Measurements from ENCODE around the gene LY86.
"Not testable (repeated sequence)": the region's sequence is repeated elsewhere in the genome, so short reads cannot be mapped to it uniquely, and the experiment has no call there.

The LY86 gene

GRCh38 chr6:6654599-6655575, 66.4 kb downstream of the LY86 start:
- DNase-seq: peak; percentile 79

GRCh38 chr6:6655805-6656251, 67.3 kb downstream of the LY86 start:
- DNase-seq: peak; percentile 74

GRCh38 chr6:6656287-6656686, 67.8 kb downstream of the LY86 start:
- DNase-seq: peak; percentile 66

DNA sequence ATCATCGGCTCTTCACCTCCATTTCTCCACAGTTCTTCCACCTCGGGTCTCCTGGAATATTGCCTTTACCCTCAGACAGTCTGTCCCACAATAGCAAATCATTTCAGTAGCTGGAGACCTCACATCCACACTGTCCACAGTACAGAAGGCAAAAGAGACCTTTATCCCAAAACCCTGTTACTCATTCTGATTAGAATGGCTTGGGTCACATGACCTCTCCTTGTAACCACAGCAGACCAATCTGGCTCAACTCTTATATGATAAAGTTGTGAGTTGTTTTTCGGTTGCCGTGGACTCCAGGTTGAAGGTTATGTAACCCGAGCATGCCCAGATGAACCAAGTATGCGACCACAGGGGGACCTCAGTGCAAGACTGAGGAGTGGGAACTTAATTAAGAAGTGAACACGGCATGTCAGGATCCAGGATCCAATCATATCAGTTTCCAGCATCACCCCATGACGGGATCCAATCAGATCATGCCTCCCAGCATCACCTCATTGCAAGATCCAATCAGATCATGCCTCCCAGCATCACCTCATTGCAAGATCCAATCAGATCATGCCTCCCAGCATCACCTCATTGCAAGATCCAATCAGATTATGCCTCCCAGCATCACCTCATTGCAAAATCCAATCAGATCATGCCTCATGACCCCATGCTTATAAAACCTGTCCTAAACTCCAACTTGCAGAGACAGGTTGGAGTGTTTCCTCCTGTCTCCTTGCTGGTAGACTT, 68.7 kb downstream of the LY86 start:
- DNase-seq: peak; percentile 31

DNA sequence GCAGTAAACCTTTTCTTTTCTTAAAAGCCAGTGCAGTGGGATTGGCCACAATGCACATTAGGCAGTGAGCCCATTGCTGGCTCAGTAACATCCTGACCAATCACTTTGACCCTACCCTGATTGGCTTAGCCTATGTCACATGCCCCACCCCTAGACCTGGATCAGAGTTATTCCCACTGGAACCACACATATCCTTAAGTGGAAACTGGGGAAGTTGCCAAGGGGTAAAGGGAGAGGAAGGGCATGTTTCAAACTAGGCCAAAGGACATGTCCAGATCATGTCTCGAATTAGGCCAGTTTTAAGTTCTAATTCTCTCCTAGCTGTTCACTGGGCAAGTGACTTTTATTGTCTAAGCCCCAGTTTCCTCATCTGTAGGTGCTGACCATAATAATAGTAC, 69.3 kb downstream of the LY86 start:
- DNase-seq: no peak

- no peak for DNase-seq
Measured at GRCh38 chr6:6659600-6660327, 71.2 kb downstream of the LY86 start.

GRCh38 chr6:6660339-6661045, 72.0 kb downstream of the LY86 start:
- no peak for DNase-seq

DNA sequence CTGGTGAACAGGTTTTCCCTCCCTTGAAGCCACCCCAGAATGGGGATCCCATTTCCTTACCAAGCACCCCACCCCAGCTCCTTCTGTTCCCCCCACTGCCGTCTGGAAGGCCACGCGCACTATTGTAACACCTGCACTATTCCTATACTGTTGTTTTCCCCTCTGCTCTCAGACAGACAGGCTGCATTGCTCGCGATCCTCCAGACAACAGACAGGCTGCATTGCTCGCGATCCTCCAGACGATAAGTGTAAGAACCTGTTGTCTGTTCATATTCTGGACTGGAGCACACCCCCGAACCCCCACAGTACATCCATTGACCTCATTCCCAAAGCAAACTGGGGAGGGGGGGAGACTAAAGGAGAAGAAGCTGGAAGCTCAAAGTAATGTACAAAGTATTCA, 72.7 kb downstream of the LY86 start:
- no peak for DNase-seq

GRCh38 chr6:6661684-6662083, 73.2 kb downstream of the LY86 start:
- no peak for DNase-seq

DNA sequence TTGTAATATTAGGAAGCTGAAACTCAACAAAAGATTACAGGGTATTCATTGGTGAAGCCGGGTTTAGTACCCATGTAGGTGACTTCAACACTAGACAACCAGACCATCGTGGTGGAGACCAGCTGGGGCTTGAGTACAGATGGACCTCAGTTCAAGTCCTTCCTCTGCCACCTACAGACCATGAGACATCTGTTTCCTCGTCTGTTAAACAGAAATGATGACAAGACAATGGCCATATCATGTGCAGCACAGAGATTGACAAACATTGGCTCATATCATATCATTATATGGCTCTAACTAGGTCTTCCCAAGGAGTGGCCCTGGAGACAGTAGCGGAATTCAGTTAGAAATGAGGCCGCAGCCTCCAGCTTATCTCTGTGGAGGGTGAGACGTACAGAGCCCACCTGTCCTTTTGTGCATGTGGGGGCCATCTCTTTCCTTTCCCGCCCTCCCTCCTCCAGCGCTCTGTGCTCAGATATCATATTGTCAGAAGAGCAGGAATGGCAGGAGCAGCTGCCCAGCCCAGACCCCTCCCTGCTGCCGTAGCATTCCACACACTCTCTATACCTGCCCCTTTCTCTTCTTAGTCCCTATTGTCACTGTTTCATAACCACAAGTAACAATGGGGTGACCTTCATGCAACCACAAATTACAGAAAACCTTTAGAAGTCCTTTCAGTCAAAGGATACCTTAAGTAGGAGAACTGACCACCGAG, 75.1 kb downstream of the LY86 start:
- DNase-seq: no peak

GRCh38 chr6:6665555-6666243, 77.2 kb downstream of the LY86 start:
- no peak for DNase-seq

DNA sequence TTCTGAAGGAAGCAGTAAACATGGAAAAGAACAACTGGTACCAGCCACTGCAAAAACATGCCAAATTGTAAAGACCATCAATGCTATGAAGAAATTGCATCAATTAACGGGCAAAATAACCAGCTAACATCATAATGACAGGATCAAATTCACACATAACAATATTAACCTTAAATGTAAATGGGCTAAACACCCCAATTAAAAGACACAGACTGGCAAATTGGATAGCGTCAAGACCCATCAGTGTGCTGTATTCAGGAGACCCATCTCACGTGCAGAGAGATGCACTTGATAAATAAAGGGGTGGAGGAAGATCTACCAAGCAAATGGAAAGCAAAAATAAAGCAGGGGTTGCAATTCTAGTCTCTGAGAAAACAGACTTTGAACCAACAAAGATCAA, 81.6 kb downstream of the LY86 start:
- not testable (repeated sequence) for DNase-seq

DNA sequence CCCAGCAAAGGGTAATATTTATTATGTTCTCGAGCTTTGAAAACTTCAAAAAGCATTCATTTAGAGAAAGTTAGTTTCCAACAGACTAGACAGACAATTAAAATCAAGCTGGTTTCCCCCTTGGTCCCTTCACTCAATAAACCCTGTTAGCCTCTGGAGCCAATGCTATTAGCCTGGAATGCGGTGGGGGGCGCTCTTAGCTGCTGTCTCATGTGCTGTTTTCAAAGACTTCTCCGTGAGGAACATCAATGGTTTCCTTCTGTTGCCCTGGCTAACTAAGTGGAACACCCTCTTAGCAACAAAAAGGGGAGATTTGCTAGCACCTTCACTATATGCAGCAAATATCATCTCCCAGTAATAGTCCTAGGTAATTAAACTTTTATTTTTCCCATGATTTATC, 86.4 kb downstream of the LY86 start:
- DNase-seq: no peak

DNA sequence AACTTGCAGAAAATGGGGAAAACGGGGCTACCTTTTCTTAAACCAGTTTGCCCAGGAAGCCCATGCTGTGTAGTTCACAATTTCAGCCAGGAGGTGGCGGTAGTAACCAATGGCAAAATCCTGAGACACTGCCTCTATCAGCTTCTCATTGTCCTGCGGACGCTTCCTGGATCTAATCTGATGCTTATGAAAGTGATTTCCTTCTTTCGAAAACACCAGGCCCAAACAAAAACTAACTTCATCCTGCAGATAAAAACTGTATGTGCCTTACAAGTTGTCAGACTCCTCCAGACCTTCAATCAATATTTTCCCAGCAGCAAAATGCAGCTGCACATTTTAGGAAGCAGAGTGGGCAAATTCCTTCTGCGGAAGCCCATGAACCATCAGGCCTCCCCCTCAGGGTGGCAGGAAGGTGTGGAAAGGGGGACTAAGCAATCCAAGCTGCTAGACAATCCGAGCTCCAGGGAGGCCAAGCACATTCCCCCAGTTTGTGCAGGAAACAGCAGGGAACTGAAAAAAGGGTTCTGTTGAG, 88.5 kb downstream of the LY86 start:
- peak; percentile 89 for DNase-seq

DNA sequence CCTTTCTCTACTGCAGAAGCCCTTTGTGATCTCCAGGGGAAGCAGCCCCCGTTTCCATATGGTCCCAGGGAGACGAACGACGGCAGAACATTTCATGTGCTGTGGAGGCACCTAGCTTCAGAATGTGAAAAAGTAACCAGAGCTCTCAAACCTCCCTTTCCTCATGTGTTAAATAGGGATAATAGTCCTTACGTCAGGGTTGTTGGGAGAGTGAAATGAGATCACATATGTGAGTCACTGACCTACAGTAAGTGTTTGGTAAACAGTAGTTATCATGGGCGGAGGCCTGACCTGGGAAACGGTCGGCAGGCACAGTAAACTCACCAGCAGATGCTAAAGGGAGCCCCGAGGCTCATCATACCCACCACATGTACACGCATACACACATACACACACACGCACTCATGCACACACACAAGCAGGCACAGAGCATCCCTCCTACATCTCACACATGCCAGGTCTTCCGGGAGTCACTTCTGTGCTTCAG, 89.7 kb downstream of the LY86 start:
- DNase-seq: no peak

GRCh38 chr6:6678811-6679210, 90.3 kb downstream of the LY86 start:
- DNase-seq: no peak

GRCh38 chr6:6679633-6680032, 91.1 kb downstream of the LY86 start:
- DNase-seq: no peak

- DNase-seq: no peak
Measured at GRCh38 chr6:6680526-6680925, 92.0 kb downstream of the LY86 start.

GRCh38 chr6:6681075-6681849, 92.7 kb downstream of the LY86 start:
- DNase-seq: no peak

DNA sequence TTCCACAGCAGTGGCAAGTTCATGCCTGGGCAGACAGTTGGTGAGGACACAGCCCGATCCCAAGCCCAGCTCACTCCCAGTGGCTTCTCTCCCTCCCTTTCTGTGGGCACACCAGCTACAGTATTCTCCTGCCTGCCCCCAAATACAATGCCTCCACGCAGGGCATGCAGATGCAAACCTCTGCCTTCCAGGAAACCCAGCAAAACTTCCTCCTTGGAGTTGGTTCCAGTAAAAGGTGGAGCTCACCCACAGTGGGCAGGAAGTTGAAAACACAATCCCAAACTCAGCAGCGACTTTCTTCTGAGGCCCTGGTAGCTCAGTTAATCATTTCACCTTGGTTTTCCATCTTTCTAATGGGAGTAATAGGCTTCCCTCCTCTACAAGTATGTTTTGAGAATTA, 93.7 kb downstream of the LY86 start:
- no peak for DNase-seq
